A549 (cell line): Measurements from ENCODE around the gene ZNF789. TPM values are rescaled to one million over a fixed set of nuclear protein-coding genes. Genes with fewer than 3 reads are reported as not detected.

Experiments
- ATAC-seq, 2 experiments: fragments of 200-7000 bp in 1 of 2; fragments of >200 bp in 1 of 2; cut with Nextera tagmentation in 1 of 2; cut with Tn5 transposase in 1 of 2; 3 replicates each; pipeline versions ENCODE4 v1.8.0 to v1.9.1; 2018 to 2020; ENCODE audit warnings: mild to moderate bottlenecking in 1 of 2, moderate library complexity in 1 of 2
- CTCF ChIA-PET: fragments of 300-600 bp; sonication (Branson Sonifier 250); formaldehyde crosslinking; extraction: SDS; loops from one replicate; lab custom pipeline; 2021; ENCODE audit warnings: antibody characterized with exemption, inconsistent platforms; lab: Yijun Ruan, JAX
- POLR2A ChIA-PET: fragments of 350-600 bp; formaldehyde crosslinking; extraction: SDS; loops from one replicate; lab custom pipeline; 2021; ENCODE audit warnings: antibody characterized with exemption, inconsistent platforms; lab: Yijun Ruan, JAX
- DNase-seq, 2 experiments: peaks; one replicate each; pipeline versions ENCODE4 v3.0.0 to v3.0.0-alpha.2; 2011 to 2016; ENCODE audit warnings: low read depth in 1 of 2, low spot score in 1 of 2
- FAIRE-seq: peaks from 2 replicates; lab custom pipeline; 2011; peaks lifted over from hg19 to GRCh38; lab: Jason Lieb, UNC
- H3K27ac ChIP-seq, 2 experiments: fragments of >200 bp; sonication (Bioruptor Twin); formaldehyde crosslinking; 3 replicates each; pipeline ENCODE4 v1.5.1; 2016 to 2017
- H3K4me1 ChIP-seq: fragments of >200 bp; sonication (Bioruptor Twin); formaldehyde crosslinking; 3 replicates; pipeline ENCODE4 v1.6.1; 2016
- H3K4me2 ChIP-seq: fragments of >200 bp; sonication (Bioruptor Twin); formaldehyde crosslinking; 3 replicates; pipeline ENCODE4 v1.6.1; 2016
- H3K4me3 ChIP-seq: fragments of >200 bp; sonication (Bioruptor Twin); formaldehyde crosslinking; 3 replicates; pipeline ENCODE4 v1.5.1; 2016
- H3K9me3 ChIP-seq: fragments of >200 bp; sonication (Bioruptor Twin); formaldehyde crosslinking; 3 replicates; pipeline ENCODE4 v1.6.1; 2016
- BHLHE40 ChIP-seq: IDR thresholded peaks from 2 replicates; pipeline ENCODE4 v1.6.1; 2012; ENCODE audit warnings: low read depth, low read length, inconsistent platforms
- CBX8 ChIP-seq: fragments of 200-600 bp; sonication (generic); IDR thresholded peaks from 2 replicates; pipeline ENCODE4 v1.6.1; 2016
- CHD2 ChIP-seq: fragments of 150-350 bp; IDR thresholded peaks from 2 replicates; pipeline ENCODE4 v1.6.1; 2014; ENCODE audit warnings: low read length; ENCODE audit not compliant: partially characterized antibody
- EHF ChIP-seq: fragments of 250-450 bp; sonication (Bioruptor Pico); IDR thresholded peaks from 2 replicates; pipeline ENCODE4 v1.5.0; 2020; ENCODE audit warnings: mild to moderate bottlenecking
- EHMT2 ChIP-seq: fragments of 200-600 bp; sonication (generic); IDR thresholded peaks from 2 replicates; pipeline ENCODE4 v1.6.1; 2016; ENCODE audit warnings: antibody characterized with exemption, low read depth, mild to moderate bottlenecking, moderate library complexity
- EP300 ChIP-seq, 2 experiments: fragments of >200 bp; sonication (Bioruptor Twin); formaldehyde crosslinking; IDR thresholded peaks; 2 replicates in 1 of 2; 3 replicates in 1 of 2; pipeline ENCODE4 v1.6.1; 2016 to 2017
- ESRRA ChIP-seq: fragments of 150-350 bp; IDR thresholded peaks from 2 replicates; pipeline ENCODE4 v1.6.1; 2014; ENCODE audit warnings: mild to moderate bottlenecking, low read length, borderline replicate concordance
- FOSB ChIP-seq: fragments of 250-450 bp; sonication (Bioruptor Pico); IDR thresholded peaks from 2 replicates; pipeline ENCODE4 v1.5.0; 2020; ENCODE audit warnings: mild to moderate bottlenecking, moderate library complexity
- GATA3 ChIP-seq: IDR thresholded peaks from 2 replicates; pipeline ENCODE4 v1.6.1; 2012; ENCODE audit warnings: borderline replicate concordance
- HDAC2 ChIP-seq: fragments of 200-600 bp; sonication (generic); IDR thresholded peaks from 2 replicates; pipeline ENCODE4 v1.6.1; 2016
- HOXA7 ChIP-seq: fragments of 250-450 bp; sonication (Bioruptor Pico); IDR thresholded peaks from 2 replicates; pipeline ENCODE4 v1.5.0; 2020; ENCODE audit warnings: mild to moderate bottlenecking, moderate library complexity
- KDM1A ChIP-seq: fragments of 200-600 bp; sonication (generic); IDR thresholded peaks from 2 replicates; pipeline ENCODE4 v1.6.1; 2016; ENCODE audit warnings: low read depth, mild to moderate bottlenecking
- KDM5A ChIP-seq: fragments of 200-600 bp; sonication (generic); IDR thresholded peaks from 2 replicates; pipeline ENCODE4 v1.6.1; 2016; ENCODE audit warnings: antibody characterized with exemption, mild to moderate bottlenecking
- MAZ ChIP-seq: fragments of 150-350 bp; IDR thresholded peaks from 2 replicates; pipeline ENCODE4 v1.6.1; 2014; ENCODE audit warnings: antibody characterized with exemption, low read depth, low read length, borderline replicate concordance
- NFE2L2 ChIP-seq: fragments of 150-350 bp; conservative IDR thresholded peaks from 2 replicates; pipeline ENCODE4 v1.6.1; 2014; ENCODE audit warnings: low read length
- PHF8 ChIP-seq: fragments of 200-600 bp; sonication (generic); IDR thresholded peaks from 2 replicates; pipeline ENCODE4 v1.6.1; 2016; ENCODE audit warnings: low read depth, mild to moderate bottlenecking, antibody characterized with exemption, moderate library complexity, borderline replicate concordance
- POLR2AphosphoS2 ChIP-seq: conservative IDR thresholded peaks from 2 replicates; pipeline ENCODE4 v1.6.1; 2012; ENCODE audit warnings: low read length, improper control_type of control experiment, inconsistent platforms
- RARB ChIP-seq: fragments of 250-450 bp; sonication (Bioruptor Pico); IDR thresholded peaks from 2 replicates; pipeline ENCODE4 v1.8.0; 2021; ENCODE audit warnings: mild to moderate bottlenecking, moderate library complexity
- RFX5 ChIP-seq: fragments of 450-650 bp; IDR thresholded peaks from 2 replicates; pipeline ENCODE4 v1.7.1; 2014; ENCODE audit warnings: antibody characterized with exemption, mild to moderate bottlenecking, moderate library complexity
- SREBF2 ChIP-seq: fragments of 450-650 bp; IDR thresholded peaks from 2 replicates; pipeline ENCODE4 v1.6.1; 2014; ENCODE audit warnings: mild to moderate bottlenecking, moderate library complexity
- TFCP2L1 ChIP-seq: fragments of 250-450 bp; sonication (Bioruptor Pico); IDR thresholded peaks from 2 replicates; pipeline ENCODE4 v1.5.0; 2021; ENCODE audit warnings: mild to moderate bottlenecking
- WGBS: methylation state at CpG from one replicate; pipeline ENCODE4 v1.1.6; 2017; ENCODE audit errors: missing lambda C conversion rate; 5-methylcytosine and 5-hydroxymethylcytosine counted together
- polyA plus RNA-seq, 4 experiments: library from polyadenylated mRNA; depleted of rRNA in 3 of 4; stranded (reverse); fragments of >200 nt; fragmentation: RNase III in 1 of 4; extraction: RNeasy Plus Mini Kit Qiagen cat#74134 plus additional on column Dnase treatment in 1 of 4; gene quantifications; 2 replicates in 3 of 4; 3 replicates in 1 of 4; pipeline ENCODE4 v1.2.3, GENCODE V29; 2011 to 2017
- TF ChIP-seq, protein P1 (sequence below): fragments of 150-350 bp; IDR thresholded peaks from 2 replicates; pipeline ENCODE4 v1.6.1; 2014; ENCODE audit warnings: low read depth, mild to moderate bottlenecking, low read length
- TF ChIP-seq, protein P2 (sequence below): IDR thresholded peaks from 2 replicates; pipeline ENCODE4 v1.6.1; 2012
- TF ChIP-seq, protein P3 (sequence below): fragments of >200 bp; sonication (Bioruptor Twin); formaldehyde crosslinking; IDR thresholded peaks from 3 replicates; pipeline ENCODE4 v1.5.1; 2016
- TF ChIP-seq, protein P4 (sequence below): fragments of >200 bp; sonication (Bioruptor Twin); formaldehyde crosslinking; IDR thresholded peaks from 3 replicates; pipeline ENCODE4 v1.6.1; 2016
- TF ChIP-seq, protein P5 (sequence below): fragments of 250-450 bp; sonication (Bioruptor Pico); IDR thresholded peaks from 2 replicates; pipeline ENCODE4 v1.5.0; 2021; ENCODE audit warnings: mild to moderate bottlenecking, moderate library complexity, borderline replicate concordance
- TF ChIP-seq, protein P6 (sequence below): fragments of 250-450 bp; sonication (Bioruptor Pico); IDR thresholded peaks from 2 replicates; pipeline ENCODE4 v1.5.0; 2020; ENCODE audit warnings: low read depth, mild to moderate bottlenecking, moderate library complexity
- TF ChIP-seq, protein P7 (sequence below): fragments of >200 bp; sonication (Bioruptor Twin); formaldehyde crosslinking; IDR thresholded peaks from 2 replicates; pipeline ENCODE4 v1.6.1; 2016
- TF ChIP-seq, protein P8 (sequence below): fragments of 450-650 bp; IDR thresholded peaks from 2 replicates; pipeline ENCODE4 v1.6.1; 2014; ENCODE audit warnings: antibody characterized with exemption

The ZNF789 gene
- polyA plus RNA-seq, 2 of the 4 experiments (the other 2 are of a cell fraction), result 7.5 to 11.6 TPM

DNA sequence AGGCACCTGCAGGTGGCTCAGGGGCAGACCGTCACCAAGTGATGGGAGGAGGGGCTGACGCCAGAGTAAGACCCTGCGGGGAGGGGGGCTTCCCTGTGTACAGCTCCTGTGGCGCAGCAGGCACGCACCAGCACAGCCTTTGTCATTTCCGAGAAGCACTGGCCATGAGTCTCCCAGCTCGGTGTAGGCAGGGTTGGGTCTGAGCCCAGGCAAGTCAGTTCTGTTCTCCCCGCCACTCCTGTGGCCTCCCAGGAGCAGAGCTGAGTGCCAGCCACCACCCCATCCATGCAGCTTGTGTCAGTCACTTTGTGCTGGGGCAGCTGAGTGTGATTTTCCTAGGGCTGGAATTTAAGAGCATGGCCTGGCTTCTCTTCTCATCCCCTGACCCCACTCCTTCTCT lies 20.8 kb upstream of the ZNF789 start:
- ChIA-PET CTCF (interaction anchor here (4.6 kb wide), 1 partner anchor 13 kb away, joined by 24 read pairs; the partner anchor contains the start of genes CPSF4 and PTCD1), POLR2A (no interaction called here)
- H3K27ac ChIP-seq, result no peak overlapping the region
- FAIRE-seq (no peak), ATAC-seq (no peak), DNase-seq (no peak)
- H3K9me3 ChIP-seq, result no peaks in the 10 kb centered on the region
- H3K4me3 ChIP-seq, result no peak overlapping the region
- 97% methylated on average over 6 of the region's 8 CpGs for WGBS
- no peak for TF ChIP-seq CHD2
- TF ChIP-seq TFCP2L1 (CRISPR knock-in tag), result no peak
- TF ChIP-seq, protein P1, sequence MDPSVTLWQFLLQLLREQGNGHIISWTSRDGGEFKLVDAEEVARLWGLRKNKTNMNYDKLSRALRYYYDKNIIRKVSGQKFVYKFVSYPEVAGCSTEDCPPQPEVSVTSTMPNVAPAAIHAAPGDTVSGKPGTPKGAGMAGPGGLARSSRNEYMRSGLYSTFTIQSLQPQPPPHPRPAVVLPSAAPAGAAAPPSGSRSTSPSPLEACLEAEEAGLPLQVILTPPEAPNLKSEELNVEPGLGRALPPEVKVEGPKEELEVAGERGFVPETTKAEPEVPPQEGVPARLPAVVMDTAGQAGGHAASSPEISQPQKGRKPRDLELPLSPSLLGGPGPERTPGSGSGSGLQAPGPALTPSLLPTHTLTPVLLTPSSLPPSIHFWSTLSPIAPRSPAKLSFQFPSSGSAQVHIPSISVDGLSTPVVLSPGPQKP, result no peak
- TF ChIP-seq, protein P2, sequence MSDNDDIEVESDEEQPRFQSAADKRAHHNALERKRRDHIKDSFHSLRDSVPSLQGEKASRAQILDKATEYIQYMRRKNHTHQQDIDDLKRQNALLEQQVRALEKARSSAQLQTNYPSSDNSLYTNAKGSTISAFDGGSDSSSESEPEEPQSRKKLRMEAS, result no peak
- TF ChIP-seq RARB, result no peak
- no peak for TF ChIP-seq RFX5
- no peak for TF ChIP-seq KDM1A
- no peak for TF ChIP-seq SREBF2
- no peak for TF ChIP-seq PHF8
- TF ChIP-seq, protein P3, sequence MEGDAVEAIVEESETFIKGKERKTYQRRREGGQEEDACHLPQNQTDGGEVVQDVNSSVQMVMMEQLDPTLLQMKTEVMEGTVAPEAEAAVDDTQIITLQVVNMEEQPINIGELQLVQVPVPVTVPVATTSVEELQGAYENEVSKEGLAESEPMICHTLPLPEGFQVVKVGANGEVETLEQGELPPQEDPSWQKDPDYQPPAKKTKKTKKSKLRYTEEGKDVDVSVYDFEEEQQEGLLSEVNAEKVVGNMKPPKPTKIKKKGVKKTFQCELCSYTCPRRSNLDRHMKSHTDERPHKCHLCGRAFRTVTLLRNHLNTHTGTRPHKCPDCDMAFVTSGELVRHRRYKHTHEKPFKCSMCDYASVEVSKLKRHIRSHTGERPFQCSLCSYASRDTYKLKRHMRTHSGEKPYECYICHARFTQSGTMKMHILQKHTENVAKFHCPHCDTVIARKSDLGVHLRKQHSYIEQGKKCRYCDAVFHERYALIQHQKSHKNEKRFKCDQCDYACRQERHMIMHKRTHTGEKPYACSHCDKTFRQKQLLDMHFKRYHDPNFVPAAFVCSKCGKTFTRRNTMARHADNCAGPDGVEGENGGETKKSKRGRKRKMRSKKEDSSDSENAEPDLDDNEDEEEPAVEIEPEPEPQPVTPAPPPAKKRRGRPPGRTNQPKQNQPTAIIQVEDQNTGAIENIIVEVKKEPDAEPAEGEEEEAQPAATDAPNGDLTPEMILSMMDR, result no peak
- TF ChIP-seq, protein P4, sequence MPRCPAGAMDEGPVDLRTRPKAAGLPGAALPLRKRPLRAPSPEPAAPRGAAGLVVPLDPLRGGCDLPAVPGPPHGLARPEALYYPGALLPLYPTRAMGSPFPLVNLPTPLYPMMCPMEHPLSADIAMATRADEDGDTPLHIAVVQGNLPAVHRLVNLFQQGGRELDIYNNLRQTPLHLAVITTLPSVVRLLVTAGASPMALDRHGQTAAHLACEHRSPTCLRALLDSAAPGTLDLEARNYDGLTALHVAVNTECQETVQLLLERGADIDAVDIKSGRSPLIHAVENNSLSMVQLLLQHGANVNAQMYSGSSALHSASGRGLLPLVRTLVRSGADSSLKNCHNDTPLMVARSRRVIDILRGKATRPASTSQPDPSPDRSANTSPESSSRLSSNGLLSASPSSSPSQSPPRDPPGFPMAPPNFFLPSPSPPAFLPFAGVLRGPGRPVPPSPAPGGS, result no peak
- TF ChIP-seq NFE2L2, result no peak
- TF ChIP-seq BHLHE40, result no peak
- no peak for TF ChIP-seq HDAC2
- TF ChIP-seq, protein P5, sequence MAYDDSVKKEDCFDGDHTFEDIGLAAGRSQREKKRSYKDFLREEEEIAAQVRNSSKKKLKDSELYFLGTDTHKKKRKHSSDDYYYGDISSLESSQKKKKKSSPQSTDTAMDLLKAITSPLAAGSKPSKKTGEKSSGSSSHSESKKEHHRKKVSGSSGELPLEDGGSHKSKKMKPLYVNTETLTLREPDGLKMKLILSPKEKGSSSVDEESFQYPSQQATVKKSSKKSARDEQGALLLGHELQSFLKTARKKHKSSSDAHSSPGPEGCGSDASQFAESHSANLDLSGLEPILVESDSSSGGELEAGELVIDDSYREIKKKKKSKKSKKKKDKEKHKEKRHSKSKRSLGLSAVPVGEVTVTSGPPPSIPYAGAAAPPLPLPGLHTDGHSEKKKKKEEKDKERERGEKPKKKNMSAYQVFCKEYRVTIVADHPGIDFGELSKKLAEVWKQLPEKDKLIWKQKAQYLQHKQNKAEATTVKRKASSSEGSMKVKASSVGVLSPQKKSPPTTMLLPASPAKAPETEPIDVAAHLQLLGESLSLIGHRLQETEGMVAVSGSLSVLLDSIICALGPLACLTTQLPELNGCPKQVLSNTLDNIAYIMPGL, result no peak
- no peak for TF ChIP-seq GATA3
- no peak for TF ChIP-seq EHF (CRISPR knock-in tag)
- H3K4me1 ChIP-seq, result no peaks in the 10 kb centered on the region
- H3K4me2 ChIP-seq, result no peak overlapping the region

DNA sequence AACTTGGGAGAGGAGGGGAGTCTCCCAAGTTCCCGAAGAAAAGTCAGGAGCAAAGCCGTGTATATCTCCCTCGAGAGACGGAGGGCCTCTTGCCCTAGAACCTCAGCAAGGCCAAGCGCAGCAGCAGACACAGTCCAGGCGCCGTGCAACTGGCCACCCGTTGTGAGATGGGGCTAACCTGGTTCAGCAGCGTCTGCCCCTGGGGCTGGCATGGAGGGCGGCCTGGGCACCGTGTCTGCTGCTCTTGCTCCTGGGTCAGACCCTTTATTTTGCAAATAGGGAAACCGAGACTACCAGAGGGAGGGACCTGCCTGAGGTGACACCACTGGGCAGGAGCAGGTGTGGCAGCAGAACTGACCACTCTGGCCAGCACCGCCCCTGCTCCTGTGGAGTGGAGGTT lies 20.1 kb upstream of the ZNF789 start:
- H3K4me2 ChIP-seq, result no peak overlapping the region
- DNase-seq (no peak), FAIRE-seq (no peak), ATAC-seq (no peak)
- H3K27ac ChIP-seq, result no peak overlapping the region
- CTCF ChIA-PET, result no interaction called here
- H3K4me3 ChIP-seq, result no peak overlapping the region
- H3K4me1 ChIP-seq, result no peaks in the 10 kb centered on the region
- H3K9me3 ChIP-seq, result no peaks in the 10 kb centered on the region
- 86% methylated on average over 13 of the region's 13 CpGs for WGBS
- TF ChIP-seq HOXA7 (CRISPR knock-in tag) (no peak), KDM5A (no peak), EHMT2 (no peak), RFX5 (no peak), PHF8 (no peak), TFCP2L1 (CRISPR knock-in tag) (no peak), BHLHE40 (no peak), KDM1A (no peak), CBX8 (no peak), ESRRA (no peak), MAZ (no peak), CHD2 (no peak), FOSB (no peak), NFE2L2 (no peak), EP300 (IDR thresholded peaks at IDR 0.05) (no peak), HDAC2 (no peak), POLR2AphosphoS2 (no peak)
- TF ChIP-seq, protein P6, sequence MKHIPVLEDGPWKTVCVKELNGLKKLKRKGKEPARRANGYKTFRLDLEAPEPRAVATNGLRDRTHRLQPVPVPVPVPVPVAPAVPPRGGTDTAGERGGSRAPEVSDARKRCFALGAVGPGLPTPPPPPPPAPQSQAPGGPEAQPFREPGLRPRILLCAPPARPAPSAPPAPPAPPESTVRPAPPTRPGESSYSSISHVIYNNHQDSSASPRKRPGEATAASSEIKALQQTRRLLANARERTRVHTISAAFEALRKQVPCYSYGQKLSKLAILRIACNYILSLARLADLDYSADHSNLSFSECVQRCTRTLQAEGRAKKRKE (CRISPR knock-in tag), result no peak
- TF ChIP-seq, protein P7, sequence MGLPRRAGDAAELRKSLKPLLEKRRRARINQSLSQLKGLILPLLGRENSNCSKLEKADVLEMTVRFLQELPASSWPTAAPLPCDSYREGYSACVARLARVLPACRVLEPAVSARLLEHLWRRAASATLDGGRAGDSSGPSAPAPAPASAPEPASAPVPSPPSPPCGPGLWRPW, result no peak
- TF ChIP-seq, protein P8, sequence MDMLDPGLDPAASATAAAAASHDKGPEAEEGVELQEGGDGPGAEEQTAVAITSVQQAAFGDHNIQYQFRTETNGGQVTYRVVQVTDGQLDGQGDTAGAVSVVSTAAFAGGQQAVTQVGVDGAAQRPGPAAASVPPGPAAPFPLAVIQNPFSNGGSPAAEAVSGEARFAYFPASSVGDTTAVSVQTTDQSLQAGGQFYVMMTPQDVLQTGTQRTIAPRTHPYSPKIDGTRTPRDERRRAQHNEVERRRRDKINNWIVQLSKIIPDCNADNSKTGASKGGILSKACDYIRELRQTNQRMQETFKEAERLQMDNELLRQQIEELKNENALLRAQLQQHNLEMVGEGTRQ, result no peak
- TF ChIP-seq, all 56 proteins: peak for 0
- POLR2A ChIA-PET, result no interaction called here
